ENCODE results near the gene SLC43A2.

DNA sequence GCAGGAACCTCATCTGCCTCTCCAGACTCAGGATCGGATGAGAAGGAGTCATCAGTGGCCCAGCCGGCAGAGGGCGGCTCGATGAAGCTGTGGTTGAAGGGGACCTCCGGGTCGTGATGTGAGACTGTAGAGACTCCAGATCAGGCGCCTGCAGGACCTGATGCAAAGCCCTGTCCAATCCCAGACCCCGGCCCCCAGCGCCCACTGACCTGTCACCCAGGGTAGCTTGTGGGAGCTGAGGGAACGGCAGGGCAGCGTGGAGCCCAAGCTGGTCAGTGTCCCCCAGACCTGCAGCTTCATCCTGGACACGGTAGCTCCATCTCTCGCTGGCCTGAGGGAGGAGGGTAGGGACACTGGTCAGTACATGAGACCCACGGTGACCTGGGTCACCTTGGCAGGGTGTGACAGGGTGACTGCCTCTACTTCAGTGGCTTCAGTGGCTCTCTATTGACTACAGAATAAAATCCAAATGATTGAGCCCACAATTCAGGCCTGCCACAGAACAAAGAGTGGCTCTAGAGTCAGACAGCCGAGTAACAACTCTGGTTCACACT is 8.2 kb upstream of the SLC43A2 start:
- TF ChIP-seq, protein P1, sequence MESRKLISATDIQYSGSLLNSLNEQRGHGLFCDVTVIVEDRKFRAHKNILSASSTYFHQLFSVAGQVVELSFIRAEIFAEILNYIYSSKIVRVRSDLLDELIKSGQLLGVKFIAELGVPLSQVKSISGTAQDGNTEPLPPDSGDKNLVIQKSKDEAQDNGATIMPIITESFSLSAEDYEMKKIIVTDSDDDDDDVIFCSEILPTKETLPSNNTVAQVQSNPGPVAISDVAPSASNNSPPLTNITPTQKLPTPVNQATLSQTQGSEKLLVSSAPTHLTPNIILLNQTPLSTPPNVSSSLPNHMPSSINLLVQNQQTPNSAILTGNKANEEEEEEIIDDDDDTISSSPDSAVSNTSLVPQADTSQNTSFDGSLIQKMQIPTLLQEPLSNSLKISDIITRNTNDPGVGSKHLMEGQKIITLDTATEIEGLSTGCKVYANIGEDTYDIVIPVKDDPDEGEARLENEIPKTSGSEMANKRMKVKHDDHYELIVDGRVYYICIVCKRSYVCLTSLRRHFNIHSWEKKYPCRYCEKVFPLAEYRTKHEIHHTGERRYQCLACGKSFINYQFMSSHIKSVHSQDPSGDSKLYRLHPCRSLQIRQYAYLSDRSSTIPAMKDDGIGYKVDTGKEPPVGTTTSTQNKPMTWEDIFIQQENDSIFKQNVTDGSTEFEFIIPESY (IDR thresholded peaks at IDR 0.05): no peak
- TF ChIP-seq, protein P2, sequence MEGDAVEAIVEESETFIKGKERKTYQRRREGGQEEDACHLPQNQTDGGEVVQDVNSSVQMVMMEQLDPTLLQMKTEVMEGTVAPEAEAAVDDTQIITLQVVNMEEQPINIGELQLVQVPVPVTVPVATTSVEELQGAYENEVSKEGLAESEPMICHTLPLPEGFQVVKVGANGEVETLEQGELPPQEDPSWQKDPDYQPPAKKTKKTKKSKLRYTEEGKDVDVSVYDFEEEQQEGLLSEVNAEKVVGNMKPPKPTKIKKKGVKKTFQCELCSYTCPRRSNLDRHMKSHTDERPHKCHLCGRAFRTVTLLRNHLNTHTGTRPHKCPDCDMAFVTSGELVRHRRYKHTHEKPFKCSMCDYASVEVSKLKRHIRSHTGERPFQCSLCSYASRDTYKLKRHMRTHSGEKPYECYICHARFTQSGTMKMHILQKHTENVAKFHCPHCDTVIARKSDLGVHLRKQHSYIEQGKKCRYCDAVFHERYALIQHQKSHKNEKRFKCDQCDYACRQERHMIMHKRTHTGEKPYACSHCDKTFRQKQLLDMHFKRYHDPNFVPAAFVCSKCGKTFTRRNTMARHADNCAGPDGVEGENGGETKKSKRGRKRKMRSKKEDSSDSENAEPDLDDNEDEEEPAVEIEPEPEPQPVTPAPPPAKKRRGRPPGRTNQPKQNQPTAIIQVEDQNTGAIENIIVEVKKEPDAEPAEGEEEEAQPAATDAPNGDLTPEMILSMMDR (IDR thresholded peaks at IDR 0.05; ENCODE audit: low read depth, low read length, missing input control): no peak
- TF ChIP-seq, protein P3, sequence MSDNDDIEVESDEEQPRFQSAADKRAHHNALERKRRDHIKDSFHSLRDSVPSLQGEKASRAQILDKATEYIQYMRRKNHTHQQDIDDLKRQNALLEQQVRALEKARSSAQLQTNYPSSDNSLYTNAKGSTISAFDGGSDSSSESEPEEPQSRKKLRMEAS (IDR thresholded peaks at IDR 0.05): no peak
- TF ChIP-seq HNF4G (IDR thresholded peaks at IDR 0.05) (no peak), SP1 (IDR thresholded peaks at IDR 0.05) (no peak), JUND (IDR thresholded peaks at IDR 0.05) (no peak), HNF4A (conservative IDR thresholded peaks at IDR 0.05) (no peak), RAD21 (IDR thresholded peaks at IDR 0.05) (no peak), YY1 (IDR thresholded peaks at IDR 0.05) (no peak), EGR1 (IDR thresholded peaks at IDR 0.05; ENCODE audit: low read depth in 2 of 2) (no peak), TAF1 (conservative IDR thresholded peaks at IDR 0.05) (no peak)

All from liver (tissue), 3 donors.